HEK293T (cell line): Measurements from ENCODE around the gene CHRNB4.

Experiments
- CTCF ChIA-PET: fragments of 350-600 bp; formaldehyde crosslinking; extraction: SDS; loops from one replicate; lab custom pipeline; 2021; ENCODE audit warnings: antibody characterized with exemption, inconsistent platforms; lab: Yijun Ruan, JAX
- POLR2A ChIA-PET: fragments of 350-600 bp; formaldehyde crosslinking; extraction: SDS; loops from one replicate; lab custom pipeline; 2020; ENCODE audit warnings: antibody characterized with exemption, inconsistent platforms; lab: Yijun Ruan, JAX
- DNase-seq: peaks from one replicate; pipeline ENCODE4 v3.0.0; 2012; ENCODE audit warnings: mixed read lengths; ENCODE audit errors: extremely low spot score
- ARNT ChIP-seq: fragments of 450-650 bp; IDR thresholded peaks from 2 replicates; pipeline ENCODE4 v1.6.1; 2017; ENCODE audit warnings: mild to moderate bottlenecking
- BHLHE40 ChIP-seq: fragments of 450-650 bp; IDR thresholded peaks from 2 replicates; pipeline ENCODE4 v1.6.1; 2016; ENCODE audit warnings: mild to moderate bottlenecking, moderate library complexity, borderline replicate concordance
- CTBP1 ChIP-seq: fragments of 450-650 bp; IDR thresholded peaks from 2 replicates; pipeline ENCODE4 v1.6.1; 2016; ENCODE audit warnings: borderline replicate concordance
- ELF4 ChIP-seq: fragments of 450-650 bp; IDR thresholded peaks from 2 replicates; pipeline ENCODE4 v1.6.1; 2017; ENCODE audit warnings: antibody characterized with exemption
- FOXA1 ChIP-seq: fragments of 450-650 bp; IDR thresholded peaks from 2 replicates; pipeline ENCODE4 v1.6.1; 2016; ENCODE audit warnings: mild to moderate bottlenecking
- FOXK2 ChIP-seq: fragments of 450-650 bp; IDR thresholded peaks from 2 replicates; pipeline ENCODE4 v1.6.1; 2016; ENCODE audit warnings: mild to moderate bottlenecking
- FOXM1 ChIP-seq: fragments of 450-650 bp; IDR thresholded peaks from 2 replicates; pipeline ENCODE4 v1.6.1; 2017; ENCODE audit warnings: mild to moderate bottlenecking, borderline replicate concordance
- HDGF ChIP-seq: fragments of 450-650 bp; IDR thresholded peaks from 2 replicates; pipeline ENCODE4 v1.6.1; 2017; ENCODE audit warnings: antibody characterized with exemption, borderline replicate concordance
- L3MBTL2 ChIP-seq: fragments of 450-650 bp; conservative IDR thresholded peaks from 2 replicates; pipeline ENCODE4 v1.6.1; 2016; ENCODE audit warnings: mild to moderate bottlenecking
- LEF1 ChIP-seq: fragments of 450-650 bp; IDR thresholded peaks from 2 replicates; pipeline ENCODE4 v1.6.1; 2017; ENCODE audit warnings: mild to moderate bottlenecking, borderline replicate concordance
- NFRKB ChIP-seq: fragments of 450-650 bp; IDR thresholded peaks from 2 replicates; pipeline ENCODE4 v1.6.1; 2016; ENCODE audit warnings: mild to moderate bottlenecking, moderate library complexity
- SP1 ChIP-seq: fragments of 450-650 bp; IDR thresholded peaks from 2 replicates; pipeline ENCODE4 v1.6.1; 2017
- SUZ12 ChIP-seq: fragments of 450-650 bp; IDR thresholded peaks from 2 replicates; pipeline ENCODE4 v1.6.1; 2016; ENCODE audit warnings: mild to moderate bottlenecking
- TARDBP ChIP-seq: fragments of 450-650 bp; IDR thresholded peaks from 2 replicates; pipeline ENCODE4 v1.6.1; 2016
- ZNF384 ChIP-seq: fragments of 450-650 bp; IDR thresholded peaks from 2 replicates; pipeline ENCODE4 v1.6.1; 2016
- TF ChIP-seq, protein P1 (sequence below): fragments of 450-650 bp; IDR thresholded peaks from 2 replicates; pipeline ENCODE4 v1.6.1; 2016

The CHRNB4 gene

DNA sequence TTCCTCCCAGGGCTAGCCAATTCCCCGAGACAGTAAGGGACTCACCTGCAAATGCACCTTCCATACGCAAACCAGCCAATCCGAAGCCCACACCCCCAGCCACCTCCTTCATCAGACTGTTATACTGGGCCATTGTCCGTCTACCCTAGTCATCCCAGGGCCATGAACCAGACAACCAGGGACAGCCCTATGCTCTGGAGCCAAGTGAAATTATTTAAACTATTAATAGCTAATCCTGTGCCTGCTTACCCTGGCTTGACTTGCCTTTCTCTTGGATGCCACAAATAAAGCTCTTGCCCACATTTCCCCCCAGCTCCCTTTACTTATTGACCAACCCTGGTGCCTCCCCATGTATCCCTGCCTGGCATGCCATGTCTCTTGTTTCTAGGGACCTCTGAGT, 4.0 kb upstream of the CHRNB4 start:
- DNase-seq: no peak
- CTCF ChIA-PET: interaction anchor here (0.6 kb wide), 1 partner anchor 57 kb away, joined by 3 read pairs; no protein-coding TSS in a partner anchor
- POLR2A ChIA-PET: no interaction called here
- TF ChIP-seq SP1 (no peak), FOXA1 (no peak), L3MBTL2 (no peak), FOXK2 (no peak), HDGF (no peak), BHLHE40 (no peak), FOXM1 (no peak), ZNF384 (no peak), TARDBP (no peak), SUZ12 (no peak), ELF4 (no peak), ARNT (no peak), LEF1 (no peak), CTBP1 (no peak), NFRKB (no peak)
- TF ChIP-seq, protein P1, sequence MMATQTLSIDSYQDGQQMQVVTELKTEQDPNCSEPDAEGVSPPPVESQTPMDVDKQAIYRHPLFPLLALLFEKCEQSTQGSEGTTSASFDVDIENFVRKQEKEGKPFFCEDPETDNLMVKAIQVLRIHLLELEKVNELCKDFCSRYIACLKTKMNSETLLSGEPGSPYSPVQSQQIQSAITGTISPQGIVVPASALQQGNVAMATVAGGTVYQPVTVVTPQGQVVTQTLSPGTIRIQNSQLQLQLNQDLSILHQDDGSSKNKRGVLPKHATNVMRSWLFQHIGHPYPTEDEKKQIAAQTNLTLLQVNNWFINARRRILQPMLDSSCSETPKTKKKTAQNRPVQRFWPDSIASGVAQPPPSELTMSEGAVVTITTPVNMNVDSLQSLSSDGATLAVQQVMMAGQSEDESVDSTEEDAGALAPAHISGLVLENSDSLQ: no peak

DNA sequence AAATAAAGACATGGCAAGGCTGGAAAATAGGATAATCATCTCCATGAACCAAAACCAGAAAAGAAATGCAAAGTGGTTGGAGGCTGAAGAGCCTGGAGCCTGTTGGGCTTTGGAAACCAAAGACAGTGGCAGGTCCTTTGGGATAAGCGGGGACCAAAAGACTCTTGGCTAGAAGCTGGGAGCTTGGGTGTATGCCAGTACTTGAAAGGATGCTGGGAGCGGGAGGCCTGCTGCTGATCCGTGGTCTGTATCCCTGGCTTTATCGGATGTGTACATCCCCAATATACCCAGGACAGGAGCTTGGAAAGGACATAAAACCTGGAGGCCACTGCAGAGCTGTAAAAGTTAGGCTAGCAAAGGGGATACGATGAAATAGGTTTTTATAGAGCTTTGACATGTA, 1.3 kb upstream of the CHRNB4 start:
- POLR2A ChIA-PET: no interaction called here
- DNase-seq: no peak
- TF ChIP-seq HDGF: no peak
- CTCF ChIA-PET: interaction anchor here (1.0 kb wide), 1 partner anchor 11 kb away, joined by 3 read pairs; no protein-coding TSS in a partner anchor

DNA sequence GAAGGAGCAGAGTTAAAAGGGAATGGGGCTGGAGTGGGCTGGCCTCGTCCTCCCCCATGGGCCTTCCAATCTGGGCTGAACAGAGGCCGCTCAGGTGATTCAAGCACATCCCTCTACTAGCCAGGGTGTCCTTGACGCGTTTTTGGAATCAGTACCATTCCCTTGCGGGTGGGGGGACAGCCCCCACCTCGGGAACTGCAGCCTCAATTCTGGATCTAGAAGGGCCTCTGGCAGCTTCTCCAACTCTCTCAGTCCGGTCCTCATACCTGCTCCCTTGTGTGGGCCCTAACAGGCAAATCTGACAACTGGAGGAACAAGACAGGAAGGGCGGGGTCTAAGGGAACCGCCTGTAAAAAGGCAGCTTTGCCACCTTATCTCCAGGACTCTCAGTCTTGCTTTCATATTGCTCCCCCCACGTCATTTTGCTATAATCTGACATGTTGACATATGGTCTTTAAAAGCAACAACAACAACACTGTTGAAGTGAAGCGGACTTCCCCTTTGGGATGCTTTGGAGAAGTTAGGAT, 802 bp upstream of the CHRNB4 start:
- no peak for DNase-seq
- ChIA-PET POLR2A (no interaction called here), CTCF (no interaction called here)
- TF ChIP-seq LEF1 (no peak), TARDBP (no peak), L3MBTL2 (no peak), FOXM1 (no peak), HDGF (no peak), CTBP1 (no peak), ELF4 (no peak), ARNT (no peak)

DNA sequence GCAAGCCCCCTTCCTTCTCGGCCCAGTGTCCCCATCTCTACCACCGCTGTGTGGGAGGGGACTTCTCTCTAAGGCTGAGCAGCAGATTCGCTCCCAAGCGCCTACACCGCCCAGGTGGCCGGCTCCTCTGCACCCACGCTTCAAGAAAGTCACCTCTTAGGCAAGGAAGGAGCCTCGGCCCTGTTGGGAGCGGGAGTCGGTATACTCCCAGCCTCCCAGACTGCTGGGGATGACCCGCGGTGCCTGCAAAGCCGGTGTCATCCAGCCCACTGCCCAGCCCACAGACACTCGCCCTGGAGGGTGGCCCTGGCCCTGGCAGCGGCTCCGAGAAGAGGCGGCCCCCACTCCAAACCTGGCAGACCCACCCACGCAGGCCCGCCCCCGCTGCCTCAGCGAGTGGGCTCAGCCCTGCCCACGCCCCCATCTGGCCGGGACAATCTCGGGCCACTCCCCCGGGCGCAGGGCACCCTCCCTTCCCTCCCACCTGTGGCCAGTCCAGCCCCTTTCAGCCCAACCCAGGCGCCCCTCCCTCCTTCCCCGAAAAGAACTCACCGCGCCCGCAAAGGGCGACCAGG, 396 bp downstream of the CHRNB4 start:
- POLR2A ChIA-PET: no interaction called here
- DNase-seq: no peak
- no peak for TF ChIP-seq TARDBP
- no peak for TF ChIP-seq CTBP1
- no peak for TF ChIP-seq FOXM1
- TF ChIP-seq FOXA1: no peak
- TF ChIP-seq SP1: no peak
- TF ChIP-seq FOXK2: no peak
- no peak for TF ChIP-seq NFRKB
- CTCF ChIA-PET: interaction anchor here (1.3 to 2.7 kb wide), 4 partner anchors 10 to 114 kb away, joined by 3 to 29 read pairs (median 7); no protein-coding TSS in a partner anchor

DNA sequence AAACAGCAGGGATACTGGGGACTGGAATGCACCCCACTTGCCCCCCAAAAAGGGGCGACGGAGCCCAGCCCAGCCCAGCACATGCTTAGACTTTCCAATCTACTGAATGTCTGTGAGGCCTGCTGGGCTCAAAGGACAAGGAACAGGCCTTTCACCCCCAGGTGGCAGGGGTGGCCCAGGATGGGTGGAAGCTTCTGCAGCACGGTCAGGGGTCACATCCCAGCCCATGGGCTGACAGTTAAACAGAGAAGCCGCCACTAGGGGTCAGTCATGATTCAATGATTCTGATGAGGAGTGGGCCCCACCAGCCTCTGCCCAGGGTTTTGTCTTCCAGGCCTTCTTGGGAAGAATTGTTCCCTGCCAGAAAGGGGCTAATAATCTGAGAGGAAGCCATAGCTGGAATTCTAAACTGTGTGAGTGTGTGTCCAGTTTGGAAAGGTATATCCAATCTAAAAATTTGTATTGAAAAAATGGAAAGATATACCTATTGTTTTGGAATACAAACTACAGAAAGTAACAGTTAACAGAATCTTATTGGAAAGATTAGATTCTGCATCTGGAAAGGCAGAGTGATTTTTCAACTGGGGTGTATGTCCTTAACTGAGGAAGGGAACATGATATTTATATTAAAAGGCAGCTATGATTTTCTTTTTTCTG, 2.2 kb downstream of the CHRNB4 start:
- POLR2A ChIA-PET: no interaction called here
- peak; percentile 85 for DNase-seq
- no peak for TF ChIP-seq L3MBTL2
- no peak for TF ChIP-seq SP1
- no peak for TF ChIP-seq LEF1
- TF ChIP-seq ARNT: no peak
- CTCF ChIA-PET: interaction anchor here (0.6 to 2.7 kb wide), 18 partner anchors 8 to 1107 kb away, joined by 3 to 29 read pairs (median 4); no protein-coding TSS in a partner anchor

DNA sequence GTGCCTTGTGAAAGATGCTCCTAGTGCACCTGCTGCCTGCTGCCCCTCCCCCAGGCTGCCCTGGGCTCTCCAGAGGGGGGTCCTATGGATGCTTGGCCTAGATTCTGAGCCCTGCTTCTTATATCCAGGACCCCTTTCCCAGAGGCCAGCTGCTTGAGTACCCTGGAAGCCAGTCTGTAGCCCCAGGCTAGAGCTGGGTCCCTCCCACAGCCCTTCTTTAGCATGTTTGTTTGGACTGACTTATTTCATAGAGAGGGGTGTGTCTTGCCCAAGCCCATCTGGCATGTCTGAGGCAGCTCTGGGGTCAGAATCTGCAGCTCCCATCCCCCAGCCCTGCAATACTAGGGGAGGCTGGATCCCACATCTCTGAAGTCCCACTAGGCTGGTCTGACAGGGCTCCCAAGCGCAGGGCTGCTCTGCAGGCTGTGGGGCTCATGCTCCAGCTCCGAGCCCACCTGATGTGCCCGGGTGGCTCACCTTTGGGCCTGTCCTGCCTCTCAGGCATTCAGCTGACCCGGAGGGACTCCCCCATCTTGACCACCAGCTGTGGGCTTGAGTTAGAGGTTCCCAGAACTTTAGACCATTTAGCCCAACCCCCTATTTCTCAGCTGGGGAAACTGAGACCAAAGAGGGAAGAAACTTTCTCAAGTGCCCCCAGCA, 3.1 kb downstream of the CHRNB4 start:
- POLR2A ChIA-PET: no interaction called here

DNA sequence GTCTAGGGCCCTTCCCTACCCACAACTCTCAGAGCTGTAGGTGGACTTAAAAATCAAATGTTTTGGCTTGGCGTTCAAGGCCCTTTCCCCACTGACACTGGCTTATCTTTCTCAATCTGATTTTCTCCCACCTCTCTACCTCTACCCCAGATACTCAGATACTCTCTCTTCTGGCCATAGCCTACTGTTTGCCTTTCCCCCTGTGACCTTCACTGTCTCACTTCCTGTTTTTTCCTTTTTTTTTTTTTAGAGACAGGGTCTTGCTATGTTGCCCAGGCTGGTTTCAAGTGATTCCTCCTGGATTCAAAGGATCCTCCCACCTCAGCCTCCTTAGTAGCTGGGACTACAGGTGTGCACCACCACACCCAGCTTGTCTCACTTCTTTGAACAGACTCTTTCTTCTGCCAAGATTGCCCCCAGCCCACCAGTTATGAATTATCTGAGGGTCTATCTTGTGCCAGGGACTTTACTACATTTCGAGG, 4.6 kb downstream of the CHRNB4 start:
- no peak for DNase-seq
- TF ChIP-seq SUZ12 (no peak), FOXM1 (no peak), CTBP1 (no peak), FOXK2 (no peak)
- CTCF ChIA-PET: interaction anchor here (0.6 kb wide), 1 partner anchor 8 kb away, joined by 3 read pairs; no protein-coding TSS in a partner anchor
- POLR2A ChIA-PET: no interaction called here

More for the DNA sequence above, 3.1 kb downstream of the CHRNB4 start:
- CTCF ChIA-PET: interaction anchor here (0.6 to 2.7 kb wide), 12 partner anchors 9 to 1106 kb away, joined by 3 to 29 read pairs (median 4); no protein-coding TSS in a partner anchor
- no peak for TF ChIP-seq FOXM1
- no peak for TF ChIP-seq NFRKB
- no peak for TF ChIP-seq SUZ12
- no peak for DNase-seq

DNA sequence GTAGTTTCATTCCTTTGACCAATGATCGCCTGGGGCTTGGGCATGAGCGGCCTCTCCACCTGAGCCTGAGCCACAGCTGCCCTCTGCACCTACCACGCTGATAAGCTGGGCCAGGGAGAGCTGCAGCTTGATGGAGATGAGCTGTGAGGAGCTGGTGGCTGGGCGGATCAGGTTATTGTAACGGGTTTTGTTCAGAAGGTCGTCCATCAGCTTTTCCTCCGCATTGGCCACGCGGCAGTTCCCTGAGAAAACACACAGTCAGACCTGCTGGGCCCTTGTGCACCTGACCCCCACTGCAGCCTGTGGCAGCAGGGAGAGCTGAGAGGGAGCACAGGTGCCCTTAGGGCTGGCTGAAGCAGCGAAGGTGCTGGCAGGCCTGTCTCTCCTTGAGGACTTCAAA, 5.7 kb downstream of the CHRNB4 start:
- POLR2A ChIA-PET: interaction anchor here (1.0 kb wide), 1 partner anchor 95 kb away, joined by 3 read pairs; the partner anchor contains the start of gene PSMA4
- no peak for DNase-seq
- TF ChIP-seq FOXK2: no peak
- TF ChIP-seq ARNT: no peak
- TF ChIP-seq NFRKB: no peak
- TF ChIP-seq ELF4: no peak
- TF ChIP-seq FOXM1: no peak
- TF ChIP-seq HDGF: no peak
- TF ChIP-seq SP1: no peak
- TF ChIP-seq, protein P1: no peak
- no peak for TF ChIP-seq BHLHE40
- no peak for TF ChIP-seq L3MBTL2
- TF ChIP-seq ZNF384: no peak
- TF ChIP-seq FOXA1: no peak
- CTCF ChIA-PET: interaction anchor here (1.2 kb wide), 1 partner anchor 11 kb away, joined by 3 read pairs; no protein-coding TSS in a partner anchor
